ENCODE data around the gene EPB41.
"Not testable (repeated sequence)": the region's sequence is repeated elsewhere in the genome, so short reads cannot be mapped to it uniquely, and the experiment has no call there.

Gene EPB41

DNA sequence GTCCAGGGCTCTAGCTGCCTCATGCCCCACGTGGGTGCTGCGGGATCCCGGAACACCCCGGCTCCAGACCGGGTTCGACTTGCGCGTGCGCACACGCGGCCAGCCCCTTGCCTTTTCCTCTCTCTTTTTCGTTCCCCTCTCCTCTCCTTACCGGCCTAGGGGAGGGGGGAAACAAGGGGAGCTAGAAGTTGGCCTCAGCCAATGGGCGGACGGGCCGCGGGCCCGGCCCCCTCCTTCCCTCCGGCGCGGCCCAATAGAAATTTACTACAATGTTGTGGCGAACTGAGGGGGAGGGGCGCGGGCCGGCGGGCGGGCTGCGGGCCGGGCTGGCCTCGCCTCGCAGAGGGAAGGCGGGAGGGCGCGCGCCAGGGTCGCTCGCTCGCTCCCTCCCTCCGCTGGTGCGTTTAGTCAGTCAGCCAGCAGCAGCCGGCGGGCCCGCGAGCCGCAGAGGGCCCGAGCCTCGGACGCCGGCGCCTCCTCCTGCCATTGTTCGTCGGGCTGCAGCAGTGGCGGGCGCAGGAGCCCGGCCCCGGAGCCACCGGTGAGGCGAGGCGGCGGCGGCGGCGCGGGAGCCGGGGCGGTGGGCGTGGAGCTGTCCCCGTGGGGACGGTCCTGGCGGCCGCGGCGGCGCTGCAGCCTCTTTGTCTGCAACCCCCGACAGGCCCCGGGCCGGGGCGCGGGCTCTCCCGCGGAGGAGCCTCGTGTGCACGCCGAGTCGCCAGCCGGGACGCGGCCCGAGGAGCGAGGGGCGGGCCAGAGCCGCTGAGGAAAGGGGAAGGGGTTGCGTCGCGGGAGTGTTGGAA, at the start of gene EPB41:
Gene EPB41, plus strand, starts transcription at position 342 of the 803 bp plus-strand sequence. CDS start 72,869 bp downstream, outside the sequence.
- peak; percentile 91 for DNase-seq (ENCODE audit: low spot score)

DNA sequence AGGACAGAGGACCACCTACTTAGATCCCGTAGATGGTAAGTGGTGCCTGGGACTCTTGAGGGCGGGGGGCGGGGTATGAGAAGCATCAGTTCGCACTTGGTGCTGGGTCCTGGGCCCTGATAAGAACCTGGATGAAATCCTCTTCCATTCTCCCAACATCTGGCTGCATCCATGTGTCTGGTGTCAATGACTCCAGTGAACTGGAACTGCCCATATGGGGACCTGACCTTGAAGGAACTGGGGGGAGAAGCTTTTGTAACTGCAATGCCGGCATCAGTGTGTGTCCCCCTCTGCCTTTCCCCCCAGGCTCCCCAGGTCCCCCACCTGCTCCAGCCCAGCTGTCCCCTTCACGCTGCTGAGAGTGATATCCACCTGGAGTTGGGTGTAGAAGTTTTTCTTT, 49.7 kb upstream of the EPB41 start:
- no peak for DNase-seq (ENCODE audit: low spot score)

DNA sequence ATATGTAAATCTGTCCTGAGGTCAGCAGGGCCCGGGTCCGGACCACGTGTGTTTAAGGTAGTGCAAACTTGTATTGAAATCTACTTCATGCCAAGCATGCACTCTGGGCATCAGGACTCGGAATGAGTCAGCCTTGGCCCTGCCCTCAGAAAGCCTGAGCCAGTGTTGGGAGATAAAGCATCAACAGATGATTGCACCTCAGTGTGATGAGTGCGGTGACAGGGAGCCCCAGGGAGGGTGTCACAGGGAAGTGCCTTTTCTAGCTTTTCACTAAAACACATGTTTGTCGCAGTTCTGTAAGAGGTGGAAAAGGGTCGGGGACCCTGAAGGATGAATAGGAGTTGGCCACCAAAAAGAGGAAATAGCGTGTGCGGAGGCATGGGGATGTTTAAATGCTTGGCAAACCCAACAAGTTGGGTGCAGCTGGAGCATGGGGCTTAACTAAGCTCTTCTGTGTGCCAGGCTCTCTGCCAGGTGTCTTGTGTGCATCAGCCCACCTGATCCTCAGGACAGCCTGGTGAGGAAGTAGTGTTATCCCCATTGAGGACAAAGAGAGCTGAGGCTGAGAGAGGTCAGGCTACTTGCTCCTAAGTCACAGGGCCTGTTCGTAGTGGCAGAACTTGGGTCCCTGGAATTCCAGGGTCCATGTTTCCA, 48.2 kb upstream of the EPB41 start:
- no peak for DNase-seq (ENCODE audit: low spot score)

DNA sequence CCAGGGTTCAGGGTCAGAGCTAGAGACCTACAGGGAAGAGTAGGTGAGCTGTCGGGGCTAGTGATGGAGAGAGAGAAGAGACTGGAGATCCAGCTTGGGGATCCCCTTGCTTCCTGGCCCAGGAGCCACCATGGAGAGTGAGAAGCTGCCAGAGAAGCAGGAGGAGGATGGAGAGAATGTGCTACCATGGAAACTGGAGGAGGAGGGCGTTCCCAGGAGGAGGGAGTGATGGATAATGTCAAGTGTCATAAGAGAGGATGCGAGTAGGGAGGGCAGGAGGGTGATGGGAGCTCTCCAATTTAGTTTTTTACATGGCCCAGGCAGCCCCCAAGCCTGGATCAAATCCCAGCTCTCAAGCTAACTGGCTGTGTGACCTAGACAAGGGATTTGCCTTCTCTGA, 46.5 kb upstream of the EPB41 start:
- DNase-seq (ENCODE audit: low spot score), result no peak

DNA sequence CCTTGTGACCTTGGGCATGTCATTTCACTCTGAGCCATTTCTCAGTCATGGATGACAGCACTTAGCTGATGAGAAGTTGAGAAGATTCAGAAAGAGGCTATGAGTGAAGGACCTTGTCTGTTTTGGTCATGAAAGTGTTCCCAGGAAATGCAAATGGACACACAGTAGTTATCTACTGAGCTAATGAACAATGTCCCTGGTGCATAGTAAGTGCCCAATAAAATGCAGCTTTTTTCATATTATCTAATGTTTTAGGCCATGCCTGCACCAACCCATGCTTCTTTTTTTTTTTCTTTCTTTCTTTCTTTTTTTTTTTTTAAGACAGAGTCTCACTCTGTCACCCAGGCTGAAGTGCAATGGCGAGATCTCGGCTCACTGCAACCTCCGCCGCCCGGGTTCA, 44.4 kb upstream of the EPB41 start:
- no peak for DNase-seq (ENCODE audit: low spot score)

DNA sequence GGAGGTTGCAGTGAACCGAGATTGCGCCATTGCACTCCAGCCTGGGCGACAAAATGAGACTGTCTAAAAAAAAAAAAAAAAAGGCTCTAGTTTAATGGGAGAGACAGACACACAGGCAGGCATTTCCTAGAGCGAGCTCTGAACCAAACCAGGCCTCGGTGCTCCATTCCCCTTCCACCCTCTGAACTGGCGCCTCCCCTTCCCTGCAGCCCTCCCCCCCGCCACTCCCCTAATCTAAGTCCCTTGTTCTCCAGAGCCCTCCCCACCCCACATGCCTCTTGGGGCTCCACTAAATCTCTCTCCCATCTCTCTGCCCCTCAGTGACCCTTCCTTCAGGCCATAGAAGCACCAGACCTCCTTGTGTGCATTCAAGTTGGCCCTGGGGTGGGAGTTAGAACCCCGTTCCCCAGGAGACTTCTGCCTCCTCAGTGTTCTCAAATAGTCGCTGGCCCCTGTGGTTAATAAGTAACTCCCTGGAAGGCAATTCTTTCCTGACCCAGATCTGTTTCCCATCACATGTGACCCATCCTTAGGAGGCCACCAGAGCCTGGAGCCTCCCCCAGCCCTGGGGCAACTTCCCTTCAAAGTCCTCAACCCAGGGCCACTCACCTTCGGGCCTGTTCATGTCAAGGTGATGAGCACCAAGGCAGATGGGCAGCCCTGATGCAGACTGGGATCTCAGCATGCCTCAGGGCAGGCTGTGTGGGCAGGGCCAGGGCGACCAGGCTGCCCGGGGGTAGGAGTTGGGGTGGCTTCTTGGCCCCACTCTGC, 42.6 kb upstream of the EPB41 start:
- DNase-seq (ENCODE audit: low spot score), result no peak

DNA sequence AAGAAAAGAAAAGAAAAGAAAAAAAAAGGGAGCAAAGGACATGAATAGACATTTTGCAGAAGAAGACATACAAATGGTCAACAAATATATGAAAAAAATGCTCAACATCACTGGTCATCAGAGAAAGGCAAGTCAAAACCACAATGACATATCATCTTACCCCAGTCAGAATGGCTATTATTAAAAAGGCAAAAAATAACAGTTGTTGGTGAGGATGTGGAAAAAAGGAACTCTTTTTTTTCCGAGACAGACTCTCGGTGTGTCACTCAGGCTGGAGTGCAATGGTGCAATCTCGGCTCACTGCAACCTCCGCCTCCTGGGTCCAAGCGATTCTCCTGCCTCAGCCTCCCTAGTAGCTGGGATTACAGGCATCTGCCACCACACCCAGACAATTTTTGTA, 39.2 kb upstream of the EPB41 start:
- not testable (repeated sequence) for DNase-seq (ENCODE audit: low spot score)

DNA sequence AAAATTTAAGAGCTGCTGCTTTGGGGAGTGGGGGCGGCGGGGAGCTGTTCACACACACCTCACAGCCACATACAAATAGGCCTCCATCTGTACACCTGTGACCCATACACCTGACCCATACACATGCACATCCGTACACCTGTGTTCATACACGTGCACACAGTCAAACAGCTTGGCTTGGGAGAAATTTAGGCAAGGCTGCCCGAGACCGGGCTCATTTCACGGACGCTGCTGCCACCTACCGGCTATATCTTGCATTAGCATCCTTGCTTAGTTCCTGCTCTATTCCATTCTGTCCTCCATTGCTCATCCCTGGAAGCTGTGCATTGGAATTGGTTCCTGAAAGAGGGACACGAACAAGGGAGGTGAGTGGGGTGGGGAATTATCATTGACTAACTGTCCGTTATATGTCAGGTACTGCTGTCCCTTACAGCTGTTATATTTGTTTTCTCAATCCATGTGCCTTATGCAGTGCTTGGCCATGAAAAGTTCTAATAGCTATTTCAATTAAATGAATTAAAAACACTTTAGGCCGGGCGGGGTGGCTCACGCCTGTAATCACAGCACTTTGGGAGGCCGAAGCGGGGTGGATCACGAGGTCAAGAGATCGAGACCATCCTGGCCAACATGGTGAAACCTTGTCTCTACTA, 37.1 kb upstream of the EPB41 start:
- DNase-seq (ENCODE audit: low spot score), result peak; percentile 84

DNA sequence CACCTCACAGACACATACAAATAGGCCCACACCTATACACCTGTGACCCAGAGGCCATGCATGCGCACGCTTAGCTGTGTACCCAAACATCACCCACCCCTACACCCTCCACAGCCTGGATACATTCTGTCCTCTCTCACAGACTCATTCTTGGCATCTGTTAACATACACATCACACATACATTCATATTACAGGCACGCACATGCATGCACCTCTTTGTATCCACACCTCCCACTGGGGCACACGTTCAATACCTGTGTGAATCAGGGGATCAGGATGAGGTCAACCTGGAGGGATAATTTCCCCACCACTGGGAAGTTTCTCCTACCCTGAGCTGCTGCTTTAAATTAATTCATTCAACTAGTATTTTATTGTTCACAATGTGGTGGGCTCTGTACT, 35.6 kb upstream of the EPB41 start:
- no peak for DNase-seq (ENCODE audit: low spot score)

DNA sequence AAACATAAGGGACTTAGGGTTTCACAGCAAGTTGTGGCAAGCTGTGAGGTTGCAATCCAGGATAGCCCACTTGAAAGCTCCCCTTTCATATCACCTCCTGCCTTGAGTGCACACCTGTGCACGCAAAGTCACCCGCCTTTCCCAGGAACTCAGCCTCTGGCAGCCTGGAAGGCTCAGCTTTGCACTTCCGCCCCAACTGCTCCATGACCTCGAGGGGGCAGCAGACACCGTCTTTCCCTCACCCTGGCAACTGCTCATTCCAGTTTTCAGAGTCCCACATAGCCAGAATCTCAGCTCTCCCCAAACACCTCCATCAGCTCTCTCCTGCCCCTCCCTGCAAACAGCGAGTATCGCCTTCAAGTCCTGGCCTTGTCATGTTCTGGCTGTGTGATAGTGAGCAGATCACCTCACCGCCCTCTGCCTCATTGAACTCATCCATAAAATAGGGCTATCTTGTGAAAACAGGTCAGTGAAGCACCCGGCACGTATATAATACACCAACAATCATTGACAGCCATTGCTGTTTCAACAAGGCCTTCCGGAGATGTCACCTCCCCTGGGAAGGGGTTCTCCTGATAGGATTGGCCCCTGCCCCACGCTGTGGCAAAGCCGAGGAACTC, 32.2 kb upstream of the EPB41 start:
- peak; percentile 92 for DNase-seq (ENCODE audit: low spot score)

DNA sequence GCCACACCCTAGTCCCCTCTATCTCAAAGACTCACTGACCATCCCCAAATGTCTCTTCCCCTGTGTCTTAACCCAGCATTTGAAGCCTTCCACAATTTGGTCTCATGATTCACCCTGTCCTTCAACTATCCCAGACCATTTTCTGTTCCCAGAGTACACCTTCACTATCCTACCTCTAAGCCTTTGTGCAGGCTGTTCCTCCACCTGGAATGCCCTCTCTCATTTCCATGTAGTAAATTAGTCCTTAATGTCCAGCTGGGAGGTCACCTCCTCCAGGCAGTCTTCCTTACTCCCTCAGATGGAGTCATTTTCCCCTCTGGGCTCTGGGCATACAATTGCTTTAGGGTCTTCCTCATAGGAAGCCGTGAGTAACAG, 31.1 kb upstream of the EPB41 start:
- no peak for DNase-seq (ENCODE audit: low spot score)

DNA sequence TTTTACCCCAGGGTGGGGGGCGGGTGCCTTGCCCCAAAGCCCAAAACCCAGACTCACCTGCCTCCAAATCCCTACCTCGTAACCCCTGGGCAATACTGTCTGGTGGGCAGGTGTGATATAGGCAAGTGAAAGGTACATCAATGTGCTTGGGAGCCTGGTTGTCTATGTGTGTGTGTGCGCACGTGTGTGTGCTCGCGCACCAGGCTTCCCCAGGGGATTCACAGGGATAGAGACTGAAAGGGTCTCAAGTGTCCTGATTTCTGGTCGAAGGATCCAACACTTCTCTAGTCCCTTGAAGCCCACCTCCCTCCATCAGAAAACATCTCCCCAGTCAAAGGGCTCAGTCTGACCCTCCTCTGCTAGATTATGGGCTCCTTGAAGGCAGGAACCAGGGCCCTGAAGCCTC, 28.9 kb upstream of the EPB41 start:
- no peak for DNase-seq (ENCODE audit: low spot score)

DNA sequence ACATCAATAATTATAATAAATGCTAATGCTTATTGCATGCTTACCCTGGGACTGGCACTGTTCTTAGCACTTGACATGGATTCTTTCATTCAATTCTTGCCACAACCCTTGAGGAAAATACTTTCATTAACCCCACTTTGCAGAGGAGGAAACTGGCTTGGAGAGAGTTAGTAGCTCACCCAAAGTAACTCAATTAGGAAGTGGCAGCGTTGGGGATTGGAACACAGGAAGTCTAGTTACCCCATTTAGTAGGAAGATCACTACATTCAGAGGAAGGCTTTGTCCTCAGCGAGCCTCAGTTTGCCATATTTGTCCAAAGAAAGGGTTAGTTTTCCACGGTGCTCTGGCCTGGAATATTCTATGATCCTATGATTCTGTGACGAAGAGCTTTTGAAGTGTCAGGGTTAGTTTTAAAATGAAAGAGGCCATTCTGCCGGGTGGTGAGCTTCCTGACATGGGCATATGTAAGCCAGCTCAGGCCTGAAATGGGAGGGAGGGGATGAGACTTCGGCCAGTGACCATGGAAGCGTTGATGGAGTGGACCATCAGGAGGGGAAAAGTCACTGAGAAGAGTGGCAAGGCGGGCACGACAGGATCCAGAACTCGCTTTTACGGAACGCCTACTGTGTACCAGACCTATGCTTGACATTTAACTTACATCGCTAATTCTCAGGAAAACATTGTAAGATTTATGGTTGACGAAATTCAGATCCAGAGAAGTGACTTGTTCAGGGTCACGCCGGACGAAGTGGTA, 28.2 kb upstream of the EPB41 start:
- no peak for DNase-seq (ENCODE audit: low spot score)

DNA sequence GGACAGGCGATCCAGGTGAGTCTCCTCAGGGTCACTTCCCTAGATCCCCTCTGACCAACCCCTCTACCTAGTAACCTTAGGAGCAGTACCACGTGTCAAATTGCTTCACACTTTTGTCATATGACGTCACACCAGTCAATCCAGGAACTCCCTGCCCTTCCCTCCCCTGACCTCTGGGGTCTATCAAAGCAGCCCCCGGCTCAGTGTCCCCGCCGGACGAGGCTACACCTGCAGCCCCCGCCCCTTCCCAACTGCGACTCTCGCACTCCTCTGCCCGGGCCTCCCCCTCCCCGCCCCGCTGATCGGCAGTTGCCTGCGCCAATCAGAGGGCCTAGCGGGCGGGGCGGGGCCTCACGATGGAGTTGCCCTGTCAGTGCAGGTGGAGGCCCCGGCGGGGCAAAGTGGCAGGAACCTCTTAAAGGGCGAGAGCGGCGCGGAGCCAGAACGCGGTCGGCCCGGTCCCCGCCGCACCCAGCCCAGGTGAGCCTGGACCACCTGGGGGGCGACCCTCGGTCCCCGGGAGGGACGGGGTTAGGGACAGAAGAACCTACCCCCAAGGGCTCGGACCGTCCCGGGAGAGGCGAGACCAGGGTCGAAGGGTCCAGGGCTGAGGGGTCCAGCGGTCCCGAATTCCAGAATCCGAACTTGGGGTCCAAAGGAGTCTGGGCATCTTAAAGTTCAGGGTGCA, 27.5 kb upstream of the EPB41 start:
- peak; percentile 58 for DNase-seq (ENCODE audit: low spot score)

DNA sequence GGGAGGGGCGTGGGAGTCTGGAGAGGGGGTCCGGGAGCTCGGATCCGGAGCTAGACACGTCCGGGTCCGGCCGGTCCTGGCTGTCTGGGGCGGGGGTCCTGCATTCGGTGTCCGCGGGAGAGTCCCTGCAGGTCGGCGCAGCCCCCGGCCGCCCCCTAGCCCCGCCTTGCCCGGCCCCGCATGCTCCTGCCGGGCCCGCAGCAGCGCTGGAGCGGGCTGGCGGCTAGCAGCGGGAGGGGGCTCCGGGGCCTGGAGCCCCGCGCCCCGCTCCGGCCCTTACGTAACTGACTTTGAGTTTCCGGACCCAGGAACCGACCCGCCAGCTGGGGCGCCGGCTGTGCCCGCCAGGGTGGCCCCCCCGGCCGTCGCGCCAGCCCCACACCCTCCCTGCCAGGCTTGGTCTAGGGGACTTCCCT, 26.9 kb upstream of the EPB41 start:
- no peak for DNase-seq (ENCODE audit: low spot score)

DNA sequence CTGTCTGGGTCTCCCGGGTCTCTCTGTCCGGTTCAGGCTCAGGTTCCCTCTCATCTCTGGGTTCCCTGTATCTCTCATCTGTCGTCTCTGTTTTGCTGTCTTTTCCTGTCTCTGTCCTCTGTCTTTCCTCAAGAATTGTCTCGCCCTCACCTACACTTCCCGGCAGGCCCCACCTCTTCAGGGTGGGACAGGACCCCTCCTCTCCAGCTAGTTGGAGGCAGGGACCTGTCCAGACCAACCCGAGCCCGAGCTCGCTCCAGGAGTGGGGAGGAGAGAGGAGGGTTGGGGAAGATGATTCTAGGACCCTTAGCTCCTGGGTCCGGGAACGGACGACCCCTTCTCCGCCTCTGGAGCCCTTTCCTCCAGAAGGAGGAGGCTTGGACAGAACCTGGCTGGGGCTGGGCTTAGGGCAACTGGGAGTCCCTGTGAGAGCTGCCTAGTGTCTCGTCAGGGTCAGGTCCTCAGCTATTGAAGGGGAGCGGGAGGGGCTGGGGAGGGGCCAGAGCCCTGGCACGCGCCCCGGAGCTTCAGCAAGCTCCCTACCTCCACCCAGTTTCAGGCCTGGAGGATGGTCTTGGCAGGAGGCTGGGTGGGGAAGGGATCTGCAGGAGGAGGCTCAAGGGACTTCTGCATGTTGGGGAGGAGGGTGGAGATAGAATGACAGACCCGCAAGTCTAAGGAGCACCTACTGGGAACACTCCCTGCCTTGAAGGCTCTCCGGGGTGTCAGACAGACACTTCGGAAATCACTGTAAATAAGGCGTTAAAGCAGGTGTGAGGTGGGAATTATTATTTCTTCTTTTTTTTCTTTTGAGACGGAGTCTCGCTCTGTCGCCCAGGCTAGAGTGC, 26.3 kb upstream of the EPB41 start:
- no peak for DNase-seq (ENCODE audit: low spot score)

DNA sequence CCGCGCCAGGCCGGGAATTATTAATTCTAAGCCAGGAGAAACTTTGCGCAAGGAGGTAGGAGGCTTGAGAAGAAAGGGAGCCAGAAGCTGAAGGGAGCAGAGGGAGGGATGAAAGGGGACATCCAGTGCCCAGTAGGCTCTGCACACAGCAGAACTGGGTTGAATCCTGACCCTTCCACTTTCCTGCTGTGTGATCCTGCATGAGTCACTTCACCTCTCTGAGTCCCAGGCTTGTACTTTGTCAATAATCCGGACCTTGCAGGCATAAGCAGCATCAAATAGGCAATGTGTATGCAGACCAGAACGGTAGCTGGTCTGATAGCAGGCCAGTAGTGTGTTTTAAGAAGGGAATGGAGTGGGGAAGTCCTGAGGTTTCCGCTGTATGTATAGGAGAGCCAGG, 25.5 kb upstream of the EPB41 start:
- no peak for DNase-seq (ENCODE audit: low spot score)

DNA sequence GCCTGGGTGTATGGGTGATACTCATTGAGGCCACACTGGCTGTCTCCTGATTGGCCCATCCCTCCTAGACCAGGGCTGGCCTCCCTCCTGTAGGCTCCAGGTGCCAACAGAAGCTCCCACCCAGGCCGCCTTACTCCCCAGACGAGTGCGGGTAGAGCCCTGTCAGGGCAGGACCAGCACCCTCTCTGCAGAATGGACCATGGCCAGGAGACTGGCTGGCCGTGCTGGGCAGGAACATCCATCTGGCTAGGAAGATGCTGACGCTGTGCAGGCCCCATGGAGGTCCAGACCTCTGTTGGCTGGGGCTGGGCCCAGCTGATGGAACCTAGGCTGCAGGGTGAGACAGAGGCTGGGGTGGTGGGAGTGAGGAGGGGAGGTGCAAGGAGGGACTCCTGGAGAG, 25.0 kb upstream of the EPB41 start:
- DNase-seq (ENCODE audit: low spot score), result no peak

DNA sequence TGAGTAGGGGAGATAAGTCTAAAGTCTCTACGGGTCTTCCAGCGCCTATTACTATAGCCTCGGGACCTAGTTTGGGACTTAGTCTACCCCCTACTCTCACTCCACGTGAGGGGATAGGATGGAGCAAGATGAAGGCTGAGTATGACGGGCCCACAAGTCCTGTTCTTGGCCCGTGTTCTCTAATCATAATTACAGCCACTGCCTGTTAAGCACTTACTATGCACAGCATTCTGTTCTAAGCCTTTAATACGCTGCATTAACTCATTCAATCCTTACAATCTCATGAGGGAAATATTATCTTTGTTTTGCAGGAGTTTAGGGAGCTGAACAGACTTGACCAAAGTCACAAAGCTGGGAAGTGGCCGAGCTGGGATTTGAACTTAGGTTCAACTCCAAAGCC, 23.9 kb upstream of the EPB41 start:
- no peak for DNase-seq (ENCODE audit: low spot score)

DNA sequence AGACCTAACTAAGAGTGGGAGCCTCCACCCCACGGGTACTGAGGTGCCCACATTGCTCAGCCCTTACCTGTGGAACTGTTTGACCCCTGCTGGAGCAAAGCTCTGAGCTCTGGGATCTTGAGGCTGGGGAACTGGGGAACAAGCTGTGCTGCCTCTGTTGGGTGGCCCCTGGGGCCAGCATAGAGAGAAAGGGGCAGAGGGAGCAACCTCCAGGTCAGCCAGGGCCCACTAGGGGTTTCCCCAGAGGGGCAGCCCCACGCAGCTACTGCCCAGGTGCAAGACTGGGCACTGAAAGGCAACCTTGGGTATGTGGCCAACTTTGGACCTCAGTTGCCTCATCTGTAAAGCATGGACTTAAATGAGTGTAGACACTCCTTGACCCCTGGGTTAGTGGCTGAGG, 23.5 kb upstream of the EPB41 start:
- DNase-seq (ENCODE audit: low spot score), result no peak
